Stimulated activated naive CD8-positive, alpha-beta T cell treated with anti-CD3 and anti-CD28 coated beads, Interleukin-15, Interleukin-2, amounts not matched to agents 100 ng/mL and 50 ng/mL, for 24 hours (primary cell): ENCODE measurements around the gene PPP1R14C.
"Not testable (repeated sequence)": the region's sequence is repeated elsewhere in the genome, so short reads cannot be mapped to it uniquely, and the experiment has no call there.

ENCODE experiments used
- H3K27ac Mint-ChIP-seq: one replicate; pipeline ENCODE4 v1.8.0; 2021; ENCODE audit warnings: mild to moderate bottlenecking, mixed read lengths
- H3K27me3 Mint-ChIP-seq: one replicate; pipeline ENCODE4 v1.8.0; 2021; ENCODE audit warnings: mixed read lengths
- H3K36me3 Mint-ChIP-seq: one replicate; pipeline ENCODE4 v1.8.0; 2021; ENCODE audit warnings: low read depth, mixed read lengths
- H3K4me1 Mint-ChIP-seq: one replicate; pipeline ENCODE4 v1.8.0; 2021; ENCODE audit warnings: low read depth, mixed read lengths
- H3K4me3 Mint-ChIP-seq: one replicate; pipeline ENCODE4 v1.8.0; 2021; ENCODE audit warnings: mild to moderate bottlenecking, mixed read lengths
- H3K9me3 Mint-ChIP-seq: one replicate; pipeline ENCODE4 v1.8.0; 2021; ENCODE audit warnings: mixed read lengths

PPP1R14C gene

DNA sequence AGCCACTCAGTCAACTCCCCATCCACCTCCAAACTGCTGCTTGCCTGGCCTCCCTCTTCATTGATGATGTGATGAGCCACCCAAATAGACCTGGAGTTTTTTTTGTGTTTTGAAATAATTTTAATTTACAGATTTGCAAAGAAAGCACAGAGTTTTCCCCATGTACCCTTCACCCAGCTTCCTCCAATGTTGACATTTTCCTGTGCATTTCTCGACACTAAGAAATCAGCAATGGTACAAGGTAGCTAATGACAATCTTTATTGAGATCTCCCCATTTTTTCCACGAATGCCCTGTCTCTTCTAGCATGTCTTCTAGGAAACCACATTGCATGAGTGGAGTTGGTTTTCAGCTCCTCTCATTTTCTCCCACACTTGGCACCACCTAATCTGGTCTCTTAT lies 30.1 kb downstream of the PPP1R14C start:
- Mint-ChIP-seq H3K27ac (no peak overlapping the region), H3K4me3 (no peak overlapping the region)

DNA sequence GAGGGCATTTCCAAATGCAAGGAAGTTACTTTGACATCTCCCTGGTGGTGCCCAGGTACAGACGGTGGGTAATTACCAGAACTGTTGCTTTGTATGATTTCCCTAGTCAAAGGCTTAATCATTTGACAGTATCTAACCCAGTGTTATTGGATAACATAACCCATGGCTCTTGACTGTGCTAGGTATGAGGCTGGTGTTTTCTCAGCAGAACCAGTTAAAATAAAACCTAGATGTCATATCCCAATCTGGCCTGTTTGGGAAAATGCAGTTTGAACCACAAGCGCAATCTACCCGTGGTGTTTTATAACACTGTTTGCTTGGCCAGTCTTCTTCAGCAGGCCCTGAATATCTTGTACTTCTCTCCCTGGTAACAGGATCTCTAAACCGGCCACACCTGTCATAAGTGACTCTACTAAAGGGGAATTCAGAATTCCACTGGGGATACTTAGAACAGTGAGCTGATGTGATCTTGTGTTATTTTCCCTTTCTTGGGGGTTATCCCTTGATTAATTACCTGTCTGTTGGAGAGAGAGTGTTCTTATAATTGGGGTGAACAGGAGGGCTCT lies 32.8 kb downstream of the PPP1R14C start:
- H3K9me3 Mint-ChIP-seq = no peaks in the 10 kb centered on the region
- no peak overlapping the region for H3K4me3 Mint-ChIP-seq
- H3K27ac Mint-ChIP-seq = no peak overlapping the region
- peaks cover 14% of the 10 kb centered on the region for H3K27me3 Mint-ChIP-seq
- H3K36me3 Mint-ChIP-seq = no peaks in the 10 kb centered on the region
- H3K4me1 Mint-ChIP-seq = no peaks in the 10 kb centered on the region

More for the DNA sequence above, 30.1 kb downstream of the PPP1R14C start:
- Mint-ChIP-seq H3K4me1 (peaks cover 14% of the 10 kb centered on the region), H3K27me3 (peaks cover 20% of the 10 kb centered on the region), H3K9me3 (no peaks in the 10 kb centered on the region), H3K36me3 (no peaks in the 10 kb centered on the region)

- Mint-ChIP-seq H3K4me3 (no peak overlapping the region), H3K9me3 (no peaks in the 10 kb centered on the region), H3K27me3 (peaks cover 10% of the 10 kb centered on the region), H3K27ac (no peak overlapping the region), H3K4me1 (no peaks in the 10 kb centered on the region), H3K36me3 (no peaks in the 10 kb centered on the region)
Measured at GRCh38 chr6:150176152-150176551, 33.3 kb downstream of the PPP1R14C start.

GRCh38 chr6:150176659-150177058 lies 33.8 kb downstream of the PPP1R14C start:
- H3K9me3 Mint-ChIP-seq = no peaks in the 10 kb centered on the region
- peaks cover 6% of the 10 kb centered on the region for H3K27me3 Mint-ChIP-seq
- no peaks in the 10 kb centered on the region for H3K4me1 Mint-ChIP-seq
- H3K4me3 Mint-ChIP-seq = no peak overlapping the region
- no peak overlapping the region for H3K27ac Mint-ChIP-seq
- no peaks in the 10 kb centered on the region for H3K36me3 Mint-ChIP-seq

DNA sequence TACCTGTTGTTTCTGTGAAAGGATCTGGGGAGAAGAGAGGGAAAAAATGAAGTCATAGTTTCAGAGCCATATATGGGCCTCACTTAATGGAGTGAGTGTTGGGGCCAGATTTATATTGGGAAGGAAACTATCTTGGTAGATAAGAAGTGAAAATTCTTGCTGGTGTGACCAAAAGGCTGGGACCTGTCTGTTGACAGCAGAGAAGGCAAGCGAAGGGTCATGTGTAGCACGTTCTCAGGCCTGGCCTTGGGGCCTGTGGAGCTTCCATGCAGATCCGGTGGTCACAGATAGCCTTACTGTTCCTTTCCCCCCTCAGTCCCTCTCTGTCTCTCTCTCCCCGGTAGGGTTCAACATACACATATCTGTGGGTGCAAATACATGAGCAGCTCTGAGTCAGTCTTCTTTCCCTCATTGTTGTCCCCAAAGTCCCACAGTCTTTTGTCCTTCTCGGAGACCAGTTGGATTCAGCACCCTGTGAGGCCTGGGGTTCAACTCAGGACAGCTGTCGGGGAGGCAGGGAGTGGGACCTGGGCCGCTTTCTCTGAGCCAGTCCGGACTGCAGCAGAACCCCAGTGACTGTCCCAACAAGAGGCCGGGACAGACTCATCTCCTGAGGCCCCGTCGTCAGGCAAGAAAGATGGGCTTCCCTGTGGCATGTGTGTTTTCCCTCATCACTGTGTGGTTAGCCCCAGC lies 34.6 kb downstream of the PPP1R14C start:
- no peaks in the 10 kb centered on the region for H3K27me3 Mint-ChIP-seq
- H3K4me3 Mint-ChIP-seq = no peak overlapping the region
- no peaks in the 10 kb centered on the region for H3K4me1 Mint-ChIP-seq
- H3K27ac Mint-ChIP-seq = no peak overlapping the region
- no peaks in the 10 kb centered on the region for H3K9me3 Mint-ChIP-seq
- no peaks in the 10 kb centered on the region for H3K36me3 Mint-ChIP-seq

DNA sequence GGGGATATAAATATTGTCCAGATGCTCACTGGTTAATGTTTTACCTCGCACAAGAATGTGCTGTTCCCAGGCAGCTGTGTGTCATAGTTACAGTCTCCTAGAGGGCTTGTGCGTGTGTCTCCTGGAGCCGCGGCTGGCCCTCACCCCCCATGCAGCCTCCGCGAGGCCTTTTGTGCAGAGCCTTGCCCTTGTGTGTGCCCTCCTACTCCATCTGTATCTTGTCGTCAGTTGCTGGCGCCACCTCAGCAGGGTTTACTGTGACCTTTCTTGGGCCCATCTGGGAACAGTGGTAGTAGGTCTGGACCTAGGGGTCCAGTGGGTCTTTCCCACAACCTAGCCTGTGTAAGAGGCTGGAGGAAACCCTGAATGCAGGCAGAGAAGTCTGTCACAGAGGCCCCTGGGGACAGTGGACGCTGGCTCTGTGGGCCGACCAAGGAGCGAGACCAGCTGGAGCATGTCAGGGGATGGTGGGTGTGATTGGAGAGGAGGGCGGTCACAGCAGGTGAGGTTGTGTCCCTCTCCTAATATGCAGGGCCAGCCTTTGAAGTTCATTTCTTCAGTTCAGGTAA lies 35.2 kb downstream of the PPP1R14C start:
- no peak overlapping the region for H3K27ac Mint-ChIP-seq
- no peaks in the 10 kb centered on the region for H3K4me1 Mint-ChIP-seq
- no peaks in the 10 kb centered on the region for H3K27me3 Mint-ChIP-seq
- H3K36me3 Mint-ChIP-seq = no peaks in the 10 kb centered on the region
- H3K9me3 Mint-ChIP-seq = no peaks in the 10 kb centered on the region
- H3K4me3 Mint-ChIP-seq = no peak overlapping the region

DNA sequence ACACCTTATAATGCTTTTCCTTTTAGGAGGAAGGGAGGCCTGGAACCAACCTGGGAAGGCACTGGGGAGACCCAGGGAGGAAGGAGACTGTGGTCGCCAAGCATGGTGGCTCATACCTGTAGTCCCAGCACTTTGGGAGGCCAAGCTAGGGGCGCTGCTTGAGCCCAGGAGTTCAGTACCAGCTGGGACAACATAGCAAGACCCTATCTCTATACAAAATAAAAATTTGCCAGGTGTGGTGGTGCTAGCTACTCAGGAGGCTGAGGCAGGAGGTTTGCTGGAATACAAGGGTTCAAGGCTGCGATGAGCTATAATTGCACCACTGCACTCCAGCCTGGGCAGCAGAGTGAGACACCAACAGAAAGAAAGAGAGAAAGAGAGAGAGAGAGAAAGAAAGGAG lies 36.2 kb downstream of the PPP1R14C start:
- Mint-ChIP-seq H3K9me3 (no peaks in the 10 kb centered on the region), H3K36me3 (no peaks in the 10 kb centered on the region), H3K4me1 (no peaks in the 10 kb centered on the region), H3K4me3 (no peak overlapping the region), H3K27ac (no peak overlapping the region), H3K27me3 (no peaks in the 10 kb centered on the region)

- not testable (repeated sequence) for H3K27ac Mint-ChIP-seq, H3K4me1 Mint-ChIP-seq, H3K27me3 Mint-ChIP-seq, H3K9me3 Mint-ChIP-seq, H3K4me3 Mint-ChIP-seq, H3K36me3 Mint-ChIP-seq
Measured at GRCh38 chr6:150179907-150180424, 37.1 kb downstream of the PPP1R14C start.

GRCh38 chr6:150180517-150180916 lies 37.7 kb downstream of the PPP1R14C start:
- Mint-ChIP-seq H3K27me3 (peaks cover 4% of the 10 kb centered on the region), H3K36me3 (no peaks in the 10 kb centered on the region), H3K9me3 (no peaks in the 10 kb centered on the region), H3K27ac (no peak overlapping the region), H3K4me3 (no peak overlapping the region), H3K4me1 (peaks cover 11% of the 10 kb centered on the region)

DNA sequence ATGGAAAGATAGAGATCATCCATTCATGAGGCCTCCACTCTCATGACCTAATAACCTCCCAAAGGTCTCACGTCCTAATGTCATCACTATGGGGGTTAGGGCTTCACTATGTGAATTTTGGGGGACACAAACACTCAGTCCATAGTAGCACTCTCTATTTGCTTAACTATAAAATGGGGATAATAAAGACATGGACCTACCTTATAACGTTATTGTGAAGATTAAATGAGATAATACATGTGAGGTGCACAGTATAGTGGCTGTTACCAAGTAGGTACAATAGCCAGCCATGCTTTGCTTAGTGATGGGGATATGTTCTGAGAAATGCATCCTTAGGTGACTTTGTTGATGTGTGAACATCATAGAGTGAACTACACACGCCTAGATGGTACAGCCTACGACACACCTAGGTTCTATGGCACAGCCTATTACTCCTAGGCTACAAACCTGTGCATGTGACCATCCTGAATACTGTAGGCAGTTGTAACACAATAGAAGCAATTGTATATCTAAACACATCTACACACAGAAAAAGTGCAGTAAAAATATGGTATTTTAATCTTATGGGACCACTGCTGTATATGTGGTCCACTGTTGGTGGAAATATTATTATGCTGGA lies 39.7 kb downstream of the PPP1R14C start:
- H3K4me3 Mint-ChIP-seq = no peak overlapping the region
- H3K27ac Mint-ChIP-seq = no peak overlapping the region
- H3K36me3 Mint-ChIP-seq = no peaks in the 10 kb centered on the region
- peaks cover 11% of the 10 kb centered on the region for H3K4me1 Mint-ChIP-seq
- no peaks in the 10 kb centered on the region for H3K9me3 Mint-ChIP-seq
- peaks cover 4% of the 10 kb centered on the region for H3K27me3 Mint-ChIP-seq

GRCh38 chr6:150183105-150183504 lies 40.3 kb downstream of the PPP1R14C start:
- Mint-ChIP-seq H3K36me3 (no peaks in the 10 kb centered on the region), H3K27me3 (peaks cover 4% of the 10 kb centered on the region), H3K9me3 (no peaks in the 10 kb centered on the region), H3K27ac (no peak overlapping the region), H3K4me1 (peaks cover 11% of the 10 kb centered on the region), H3K4me3 (no peak overlapping the region)

DNA sequence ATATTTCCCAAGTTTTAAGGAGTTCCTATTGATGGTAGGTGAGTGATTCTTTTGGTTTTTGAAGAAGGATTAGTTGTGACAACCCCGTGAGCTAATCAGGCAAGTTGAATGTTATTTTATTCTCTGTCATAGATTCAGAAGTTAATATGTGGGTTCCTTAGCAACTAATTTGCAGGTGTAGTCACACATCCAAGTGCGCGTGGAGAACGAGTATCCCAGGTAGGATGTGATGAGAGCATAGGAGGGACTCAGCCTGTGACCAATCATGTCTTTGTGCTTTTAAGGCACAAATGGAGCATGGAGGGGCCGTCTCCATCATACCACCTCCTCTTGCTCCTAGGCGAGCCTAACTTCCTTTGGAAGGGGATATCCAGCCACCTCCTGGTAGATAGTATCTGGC lies 41.1 kb downstream of the PPP1R14C start:
- H3K36me3 Mint-ChIP-seq = no peaks in the 10 kb centered on the region
- H3K27me3 Mint-ChIP-seq = peaks cover 4% of the 10 kb centered on the region
- H3K4me3 Mint-ChIP-seq = no peak overlapping the region
- no peaks in the 10 kb centered on the region for H3K9me3 Mint-ChIP-seq
- H3K4me1 Mint-ChIP-seq = peaks cover 11% of the 10 kb centered on the region
- H3K27ac Mint-ChIP-seq = no peak overlapping the region

DNA sequence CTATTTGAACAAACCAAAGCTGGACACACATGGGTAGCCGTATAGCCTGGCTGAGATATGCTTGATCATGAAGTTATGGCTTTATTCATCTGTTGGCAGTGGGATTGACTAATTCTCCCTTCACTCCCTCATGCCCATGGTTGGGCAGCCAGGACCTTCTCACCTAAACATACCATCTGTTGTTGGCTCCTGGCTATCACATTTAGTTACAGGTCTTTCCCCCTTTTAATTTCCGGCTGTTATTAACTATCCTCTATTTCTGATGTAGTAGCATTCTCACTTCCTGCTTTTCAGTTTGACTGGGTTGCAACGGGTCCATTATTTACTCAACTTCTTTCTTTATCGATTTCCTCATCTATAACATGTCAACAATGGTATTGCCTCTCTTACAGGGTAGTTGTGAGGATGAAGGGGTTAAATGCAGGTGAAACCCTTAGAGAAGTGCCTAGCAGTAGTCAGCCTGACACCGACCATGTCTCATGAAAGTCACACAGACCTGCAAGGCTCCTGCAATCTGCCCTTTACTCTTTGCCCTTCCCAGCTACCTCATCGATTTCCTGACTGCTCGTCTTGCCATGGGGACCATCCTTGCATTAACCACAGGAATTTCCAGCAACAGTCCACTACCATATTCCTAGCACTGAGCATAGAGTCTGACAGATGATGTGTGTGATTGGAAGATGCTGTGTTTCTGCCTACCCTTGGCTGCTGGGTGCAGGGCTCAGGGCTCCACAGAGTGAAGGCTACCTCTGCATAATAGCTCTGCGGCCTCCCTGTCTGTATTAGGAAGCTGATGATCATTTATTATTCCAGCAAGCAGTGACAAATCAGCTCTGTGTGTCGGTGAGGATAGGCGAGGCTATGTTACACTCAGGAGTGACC lies 42.2 kb downstream of the PPP1R14C start:
- no peaks in the 10 kb centered on the region for H3K36me3 Mint-ChIP-seq
- no peak overlapping the region for H3K4me3 Mint-ChIP-seq
- no peaks in the 10 kb centered on the region for H3K9me3 Mint-ChIP-seq
- peaks cover 11% of the 10 kb centered on the region for H3K4me1 Mint-ChIP-seq
- H3K27ac Mint-ChIP-seq = no peak overlapping the region
- peaks cover 10% of the 10 kb centered on the region for H3K27me3 Mint-ChIP-seq

- H3K9me3 Mint-ChIP-seq = no peaks in the 10 kb centered on the region
- peaks cover 11% of the 10 kb centered on the region for H3K4me1 Mint-ChIP-seq
- no peak overlapping the region for H3K27ac Mint-ChIP-seq
- no peak overlapping the region for H3K4me3 Mint-ChIP-seq
- peaks cover 12% of the 10 kb centered on the region for H3K27me3 Mint-ChIP-seq
- H3K36me3 Mint-ChIP-seq = no peaks in the 10 kb centered on the region
Measured at GRCh38 chr6:150185732-150186117, 42.9 kb downstream of the PPP1R14C start.
